IPS-NIHi7 (cell line): ENCODE results near the gene MCRIP1.
A peak's percentile ranks its signal among the peaks of the same experiment; 100 is the strongest.

Experiments used
- DNase-seq: peaks from one replicate; pipeline ENCODE4 v3.0.0; 2012; ENCODE audit warnings: mixed read lengths; ENCODE audit errors: extremely low spot score

MCRIP1 gene, protein sequence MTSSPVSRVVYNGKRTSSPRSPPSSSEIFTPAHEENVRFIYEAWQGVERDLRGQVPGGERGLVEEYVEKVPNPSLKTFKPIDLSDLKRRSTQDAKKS

DNA sequence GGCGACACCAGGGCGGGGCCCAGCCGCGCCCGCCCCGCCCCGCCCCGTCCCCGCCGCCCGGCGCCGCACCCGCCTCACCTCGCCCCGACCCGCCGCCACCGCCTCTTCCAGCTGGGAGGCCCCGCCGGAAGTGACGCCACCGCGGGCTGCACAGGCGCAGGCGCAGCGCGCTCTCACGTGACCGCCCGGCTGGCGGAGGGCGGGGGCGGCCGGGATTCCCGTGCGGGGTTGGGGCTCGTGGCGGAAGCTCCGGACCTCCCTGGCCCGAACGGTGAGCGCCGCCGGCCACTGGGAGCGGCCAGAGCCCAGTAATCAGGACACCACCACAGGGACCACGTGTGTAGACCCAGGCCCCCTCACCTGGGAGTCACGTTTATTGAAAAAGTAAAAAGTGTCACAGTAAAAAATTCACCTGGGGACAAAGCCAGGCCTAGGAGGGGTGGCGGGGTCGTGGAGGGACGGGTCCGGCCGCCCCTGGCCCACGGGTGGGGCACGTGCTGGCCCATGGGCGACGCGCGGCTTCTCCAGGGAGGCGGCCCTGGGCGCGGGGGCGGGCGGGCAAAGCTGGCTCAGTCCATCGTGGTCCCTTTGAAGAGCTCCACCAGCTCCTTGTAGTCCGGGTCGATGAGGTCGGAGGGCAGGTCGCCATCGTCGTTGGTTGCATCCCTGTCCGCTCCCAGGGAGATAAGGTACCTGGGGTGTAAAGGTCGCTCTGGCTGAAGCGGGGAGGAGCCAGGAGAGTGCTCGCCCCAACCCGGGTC, at the start of gene MCRIP1:
TSS of gene MCRIP1 (minus strand) at position 132 of the 761 bp plus-strand sequence. CDS start 8,785 bp downstream, outside the sequence.
- DNase-seq = peak; percentile 98

DNA sequence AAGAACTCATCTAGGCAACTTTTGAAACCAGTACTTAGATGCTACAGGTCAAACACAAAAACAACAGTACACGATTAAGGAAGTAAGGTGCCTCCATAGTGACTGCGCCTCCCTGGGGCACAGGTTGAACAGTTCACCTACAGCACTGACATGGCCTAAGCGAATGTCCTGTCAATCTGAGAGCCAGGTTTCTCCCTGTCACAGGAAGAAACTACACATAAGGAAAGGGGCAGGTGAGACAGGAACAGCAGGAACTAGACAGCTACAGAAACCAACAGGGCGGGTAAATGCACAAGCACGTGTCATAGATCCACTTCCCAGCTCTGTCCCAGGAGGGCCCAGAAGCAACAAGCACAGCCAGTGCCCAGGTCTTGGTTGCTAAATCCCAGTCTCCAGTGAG, 46.0 kb upstream of the MCRIP1 start:
- no peak for DNase-seq

DNA sequence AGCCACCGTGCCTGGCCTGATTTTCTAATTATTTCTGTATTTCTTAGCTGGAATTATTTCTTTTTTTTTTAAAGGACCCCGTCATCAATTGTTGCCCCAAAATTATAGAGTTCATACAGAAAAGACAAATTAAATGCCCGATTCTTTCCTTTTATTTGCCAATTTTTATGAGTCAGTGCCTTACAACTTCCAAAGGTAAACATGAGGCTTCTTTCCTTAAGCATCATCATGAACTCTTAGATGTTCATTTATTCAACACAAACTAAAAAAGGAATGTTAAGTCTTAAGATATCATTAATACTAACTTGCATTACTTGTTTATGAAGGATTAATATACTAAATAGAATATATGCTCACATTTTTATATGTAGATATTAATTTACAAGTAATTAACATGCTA, 45.2 kb upstream of the MCRIP1 start:
- no peak for DNase-seq

DNA sequence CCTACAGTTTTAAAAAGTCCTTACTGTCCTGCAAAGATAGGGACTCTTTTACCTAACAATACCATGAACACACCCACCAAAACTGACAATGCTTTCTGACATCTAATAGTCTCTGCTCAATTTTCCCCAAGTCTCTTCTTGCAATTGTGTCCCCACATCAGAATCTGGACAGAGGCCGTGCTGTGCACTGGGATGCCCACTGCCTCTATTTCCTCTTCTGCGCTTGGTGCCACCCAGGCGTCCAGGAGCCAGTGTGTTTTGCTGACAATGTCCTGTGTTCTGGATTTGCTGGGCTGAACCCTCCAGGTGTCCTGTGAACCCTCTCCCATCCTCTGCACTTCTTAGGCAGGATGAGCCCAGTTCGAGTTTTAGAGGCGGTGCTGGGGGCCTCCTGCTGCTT, 44.5 kb upstream of the MCRIP1 start:
- DNase-seq = no peak

DNA sequence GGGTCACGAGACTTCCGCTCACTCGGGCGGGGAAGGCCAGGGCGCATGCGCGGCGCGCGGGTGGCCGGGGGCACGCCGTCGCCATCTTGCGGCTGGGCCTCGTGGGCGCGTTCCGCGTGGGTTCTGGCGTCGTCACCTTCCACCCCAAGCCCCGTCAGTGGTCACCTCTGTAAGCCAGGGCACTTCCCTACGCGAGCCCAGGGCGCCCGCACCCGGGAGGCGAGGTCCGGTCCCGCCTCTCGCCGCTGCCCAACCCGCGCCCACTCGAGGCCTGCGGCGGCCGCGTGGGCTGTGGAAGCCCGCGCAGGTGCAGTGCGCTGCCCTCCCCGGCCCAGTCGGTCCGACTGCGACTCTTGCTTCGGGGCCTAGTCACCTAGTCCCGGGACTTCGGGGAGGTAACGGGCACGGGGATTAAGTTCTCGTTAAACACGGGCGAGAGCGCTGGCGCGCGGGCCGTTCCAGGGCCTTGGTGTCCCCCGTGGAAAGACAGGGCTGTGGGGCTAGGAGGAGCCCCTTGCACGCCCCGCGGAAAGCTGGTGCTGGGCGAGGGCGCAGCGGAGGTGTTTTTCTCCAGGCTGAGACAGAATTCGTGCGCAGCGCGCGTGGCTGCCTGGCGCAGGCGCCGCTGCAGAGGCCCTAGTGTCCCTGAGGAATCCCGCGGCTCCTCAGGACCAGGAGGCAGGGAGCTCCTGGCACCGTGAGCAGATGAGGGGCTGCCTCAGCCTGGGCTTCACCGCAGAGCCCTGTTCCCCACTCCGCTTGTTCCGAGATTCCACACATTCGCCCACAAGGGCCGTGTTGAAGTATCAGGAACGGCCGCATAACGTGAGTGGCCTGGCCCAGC, 38.5 kb upstream of the MCRIP1 start:
- DNase-seq = peak; percentile 95

DNA sequence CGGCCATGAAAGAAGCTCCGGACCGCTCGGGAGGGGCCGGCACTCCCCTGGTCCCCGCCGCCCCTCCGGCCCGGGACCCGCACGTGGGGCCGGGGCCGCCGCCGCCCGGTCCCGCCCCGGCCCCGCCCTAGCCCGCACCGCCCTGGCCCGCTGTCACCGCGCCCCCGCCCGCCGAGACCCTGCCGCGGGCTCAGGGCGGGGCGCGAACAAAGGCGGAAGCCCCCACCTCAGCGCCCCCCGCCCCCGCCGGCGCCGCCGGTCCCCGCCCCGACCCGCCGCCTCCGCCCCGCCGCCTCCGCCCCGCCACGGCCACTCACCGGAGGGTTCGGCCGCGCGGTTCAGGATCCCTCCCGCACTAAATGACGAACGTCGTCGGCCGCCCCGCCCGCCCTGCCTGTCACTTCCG, 37.9 kb upstream of the MCRIP1 start, which contains the start of gene ARHGDIA:
TSS of gene ARHGDIA (minus strand) at position 357 of the 406 bp plus-strand sequence. CDS start 1,407 bp downstream, outside the sequence.
- DNase-seq = no peak

DNA sequence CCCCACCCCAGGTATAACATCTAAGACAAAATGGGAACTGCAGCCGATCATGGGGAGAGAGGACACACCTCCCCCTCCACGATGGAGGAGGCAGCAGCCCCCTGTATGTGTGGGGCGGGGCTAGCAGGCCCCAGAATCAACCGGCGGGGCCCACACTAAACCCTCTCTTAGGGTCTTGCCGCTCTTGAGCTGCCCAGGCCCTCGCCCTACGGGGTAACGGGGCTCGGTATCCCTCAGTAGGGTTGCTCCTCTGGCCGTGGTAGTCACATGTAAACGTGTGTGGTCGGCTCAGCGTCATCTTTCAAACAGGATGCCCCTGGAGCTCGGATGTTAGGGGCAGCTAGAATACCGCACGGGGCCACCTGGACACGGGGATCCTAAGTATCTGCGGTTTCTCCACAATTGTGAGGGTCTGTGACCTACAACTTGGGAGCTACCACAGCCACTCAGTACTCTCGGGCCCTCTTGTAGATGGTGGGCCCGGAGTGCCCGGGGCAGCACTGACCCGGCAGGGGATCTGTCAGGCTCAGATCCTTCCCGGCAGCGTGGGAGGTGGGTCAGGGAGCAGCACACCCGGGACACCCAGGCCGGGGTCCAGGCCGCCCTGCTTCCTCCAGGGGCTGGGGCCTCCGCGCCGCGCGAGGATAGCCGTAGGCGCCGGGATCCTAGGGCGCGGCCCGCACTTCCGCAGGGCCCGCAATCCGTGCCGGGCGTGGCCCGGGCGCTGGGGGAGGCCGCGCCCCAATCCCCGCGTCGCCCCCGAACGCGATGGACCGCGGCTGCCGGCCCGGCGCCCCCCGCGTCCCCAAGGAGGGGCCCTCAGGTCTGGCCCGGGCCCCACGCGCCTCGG, 37.3 kb upstream of the MCRIP1 start:
- no peak for DNase-seq

DNA sequence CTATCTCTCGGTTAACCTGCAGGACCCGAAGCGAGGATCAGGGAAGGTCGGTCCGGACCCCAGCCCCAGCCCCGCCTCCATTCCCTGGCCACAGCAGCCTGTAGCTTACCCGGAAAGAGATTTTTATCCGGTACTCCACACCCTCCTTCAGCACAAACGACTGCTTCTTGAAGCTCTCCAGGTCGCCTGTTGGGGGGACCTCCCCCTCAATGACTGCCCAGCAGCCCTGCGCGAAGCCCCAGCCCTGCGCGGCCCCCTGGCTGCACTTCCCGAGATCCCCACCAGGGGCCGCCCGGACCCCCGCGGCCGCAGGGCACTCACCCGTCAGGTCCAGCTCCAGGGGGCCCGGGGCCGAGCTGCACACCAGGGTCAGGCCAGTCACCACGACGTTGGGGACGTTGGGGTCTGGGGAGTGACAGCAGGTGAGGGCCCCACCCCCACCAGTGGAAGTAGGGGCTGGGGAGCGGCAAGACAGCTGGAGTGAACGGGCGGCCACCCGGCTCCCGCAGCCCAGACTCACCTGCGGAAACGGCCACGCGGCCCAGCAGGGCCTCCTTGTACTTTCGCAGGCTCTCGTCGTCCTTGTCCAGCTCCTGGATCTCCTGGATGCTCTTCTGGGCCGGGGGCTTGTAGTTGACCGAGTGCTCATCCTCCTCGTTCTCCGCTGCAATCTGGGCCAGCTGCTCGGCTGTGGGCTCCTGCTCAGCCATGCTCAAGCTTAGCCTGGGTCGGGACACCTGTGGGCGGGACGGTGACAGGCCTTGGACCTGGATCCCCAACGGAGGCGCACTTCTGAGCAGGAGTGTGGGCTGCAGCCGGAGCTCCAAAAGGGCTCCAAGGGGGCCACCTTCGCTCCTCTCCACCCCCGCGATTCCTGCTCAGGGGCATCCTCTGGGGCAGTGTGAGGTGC, 36.4 kb upstream of the MCRIP1 start:
- DNase-seq = peak; percentile 77

DNA sequence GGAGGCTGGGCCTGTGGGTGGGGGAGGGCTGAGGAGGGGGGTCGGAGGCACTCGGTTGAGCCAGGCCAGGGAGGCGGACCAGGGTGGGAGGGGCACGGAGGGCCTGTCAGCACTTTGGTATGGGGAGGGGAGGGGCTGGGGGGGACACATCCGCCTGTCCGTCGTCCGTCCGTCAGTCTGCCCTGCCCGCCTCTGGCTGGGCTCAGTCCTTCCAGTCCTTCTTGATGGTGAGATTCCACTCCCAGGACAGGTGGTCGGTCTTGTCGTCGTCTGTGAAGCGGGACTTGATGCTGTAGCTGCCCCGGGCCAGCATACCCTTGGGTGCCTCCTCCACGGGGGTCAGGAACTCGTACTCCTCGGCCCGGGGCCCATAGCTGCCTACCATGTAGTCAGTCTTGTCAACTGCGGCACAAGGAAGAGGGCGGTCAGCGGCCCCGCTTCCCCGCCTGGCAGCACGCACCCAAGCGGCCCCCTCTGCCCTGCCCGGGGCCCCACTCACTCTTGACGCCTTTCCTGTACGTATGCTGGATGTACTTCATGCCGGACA, 35.7 kb upstream of the MCRIP1 start:
- DNase-seq = peak; percentile 50

DNA sequence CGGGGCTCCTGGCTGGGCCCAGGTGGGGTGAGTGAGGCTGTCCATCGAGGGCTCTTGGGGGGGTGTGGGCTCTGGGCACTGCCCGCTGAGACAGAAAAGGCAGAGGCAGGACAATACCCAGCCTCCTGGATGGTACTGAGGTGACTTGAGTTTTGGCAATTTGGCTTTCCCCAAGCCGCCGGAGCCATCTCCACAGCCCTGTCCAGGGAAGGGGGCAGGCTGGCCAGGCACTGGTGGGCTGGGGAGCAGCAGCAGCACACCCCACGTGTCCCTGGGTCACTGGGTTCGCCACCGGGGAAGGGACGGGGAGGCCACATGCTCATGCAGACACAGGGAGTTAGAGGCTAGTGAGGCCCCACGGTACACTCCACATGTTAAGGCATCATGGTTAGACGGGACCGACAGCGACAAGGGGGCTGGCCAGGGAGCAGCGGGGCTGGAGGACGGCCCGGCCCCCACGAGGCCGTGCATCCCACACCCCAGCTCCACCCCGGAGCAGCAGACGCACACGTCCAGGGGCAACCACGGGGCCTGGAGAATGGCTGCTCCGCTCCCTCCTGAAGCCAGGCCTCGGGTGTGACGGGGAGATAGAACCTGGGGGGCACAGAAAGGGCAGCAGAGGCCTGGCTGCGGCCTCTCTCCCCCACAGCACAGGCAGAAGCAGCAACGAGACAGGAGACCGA, 35.0 kb upstream of the MCRIP1 start:
- DNase-seq = no peak

DNA sequence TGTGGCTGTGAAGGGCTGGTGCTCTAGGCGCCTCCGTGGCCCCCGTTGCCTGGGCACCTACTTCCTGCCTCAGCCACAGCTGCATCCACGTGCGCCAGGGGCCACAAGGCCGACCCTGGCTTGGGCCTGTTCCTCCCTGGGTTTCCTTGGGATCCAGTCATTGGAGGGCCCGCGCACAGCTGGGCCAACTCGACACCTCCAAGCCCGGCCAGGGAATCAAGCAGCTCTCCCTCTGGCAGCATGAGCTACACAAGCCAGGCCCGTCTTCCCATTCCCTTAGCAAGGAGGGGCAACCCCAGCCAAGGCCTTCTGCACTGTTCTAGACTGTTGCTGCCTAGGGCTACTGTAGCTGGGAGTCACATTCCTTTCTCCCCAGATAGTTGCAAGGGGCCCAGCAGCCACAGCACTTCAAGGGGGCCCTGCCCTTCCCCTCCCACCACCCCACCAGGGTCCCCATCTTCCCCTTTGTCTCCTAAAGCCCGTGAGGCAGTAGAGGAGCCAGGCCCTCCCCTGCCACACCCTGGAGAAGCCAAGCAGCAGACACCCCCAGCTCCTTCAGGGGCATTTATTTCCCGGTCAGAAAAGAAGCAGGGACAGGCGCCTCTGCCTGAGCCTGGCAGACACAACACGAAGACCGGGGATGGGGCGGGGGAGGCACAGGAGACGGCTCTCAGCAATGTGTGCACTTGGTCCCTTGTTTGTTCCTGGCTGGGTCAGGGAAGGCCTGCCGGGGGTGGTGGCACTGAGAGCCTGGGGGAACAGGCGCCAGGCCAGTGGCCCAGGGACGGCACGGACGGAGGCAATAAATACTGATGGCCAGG, 34.3 kb upstream of the MCRIP1 start:
- no peak for DNase-seq

DNA sequence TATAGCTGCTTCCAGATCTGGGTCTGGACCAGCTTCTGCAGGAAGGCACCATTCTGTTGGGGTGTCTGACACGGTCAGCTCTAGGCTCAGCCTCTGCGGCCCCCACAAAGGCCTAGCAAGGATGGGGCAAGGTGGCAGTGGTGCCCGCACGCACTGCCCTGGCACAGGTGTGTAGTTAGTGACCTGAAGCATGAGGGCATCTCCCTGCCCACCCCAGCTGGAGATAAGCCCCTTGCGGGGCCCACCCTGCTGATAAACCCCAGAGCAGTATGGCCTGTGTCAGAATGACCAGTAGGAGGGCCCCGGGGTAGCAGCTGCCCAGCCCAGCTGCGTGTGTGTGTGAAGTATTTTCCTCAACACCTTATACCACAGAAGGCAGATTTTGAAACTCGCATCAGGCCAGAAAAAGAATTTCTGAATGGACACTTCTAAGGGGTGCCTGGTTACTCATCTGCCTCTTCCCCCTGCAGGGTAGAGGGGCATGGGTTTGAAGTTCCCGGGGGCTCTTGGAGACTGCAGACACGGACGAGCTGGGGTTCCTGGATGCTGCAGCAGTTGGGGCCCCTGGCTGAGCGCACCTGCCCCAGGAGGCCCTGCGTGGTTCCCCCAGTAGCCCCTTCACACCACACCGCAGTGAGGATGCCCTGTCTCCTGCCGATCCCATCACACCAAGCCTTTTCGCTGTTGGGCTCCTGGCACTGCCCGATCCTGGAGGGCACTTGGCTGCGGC, 33.5 kb upstream of the MCRIP1 start:
- DNase-seq = no peak

DNA sequence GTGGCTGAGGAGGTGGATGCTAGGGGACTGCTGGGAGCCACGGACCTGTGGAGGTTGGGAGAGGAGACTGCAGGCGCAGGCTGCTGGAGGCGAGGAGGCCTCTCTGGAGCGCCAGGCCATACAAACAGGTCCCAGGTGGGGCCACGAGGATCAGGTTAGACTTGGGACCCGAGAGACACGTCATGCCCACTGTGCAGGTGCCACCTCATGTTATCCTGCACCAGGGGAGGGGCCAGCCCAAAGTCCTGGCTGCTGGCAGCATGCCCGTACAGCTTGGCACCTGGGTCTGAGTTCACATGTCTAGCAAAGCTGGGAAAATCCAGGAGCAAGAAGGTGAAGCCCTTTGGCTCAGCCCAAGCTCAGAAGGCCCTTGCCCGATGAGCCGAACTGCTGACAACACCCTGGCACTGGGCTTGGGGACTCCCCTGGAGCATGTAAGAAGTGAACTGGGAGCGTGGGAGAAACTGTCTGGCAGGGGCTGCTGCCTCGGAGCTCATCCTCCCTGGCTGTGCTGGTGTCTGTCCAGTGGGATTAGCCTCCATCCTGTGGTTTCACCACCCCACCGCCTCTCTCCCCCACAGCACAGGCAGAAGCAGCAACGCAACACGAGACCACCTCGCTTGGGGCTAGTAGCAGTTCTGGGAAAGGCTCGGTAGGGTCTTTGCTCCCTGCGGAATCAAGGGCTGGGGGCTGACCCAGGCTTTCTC, 32.8 kb upstream of the MCRIP1 start:
- DNase-seq = no peak

DNA sequence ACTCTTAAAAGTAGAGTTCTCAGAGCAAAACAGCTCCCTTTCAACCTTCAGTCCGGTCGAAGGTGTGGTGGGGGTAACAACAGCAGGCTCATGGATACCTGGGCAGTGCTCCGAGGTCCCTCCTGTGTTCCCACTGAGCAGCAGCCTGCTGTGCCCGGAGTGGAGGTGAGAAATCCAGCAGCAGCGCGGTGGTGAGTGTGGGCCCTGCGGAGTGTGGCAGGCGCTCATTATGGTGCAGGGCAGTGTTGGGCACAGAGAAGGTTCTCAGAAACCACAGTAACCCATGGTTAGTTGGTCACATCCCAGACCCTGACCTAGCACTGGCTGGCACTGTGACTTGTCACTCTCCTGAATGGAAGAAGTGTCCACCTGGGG, 32.3 kb upstream of the MCRIP1 start:
- no peak for DNase-seq

DNA sequence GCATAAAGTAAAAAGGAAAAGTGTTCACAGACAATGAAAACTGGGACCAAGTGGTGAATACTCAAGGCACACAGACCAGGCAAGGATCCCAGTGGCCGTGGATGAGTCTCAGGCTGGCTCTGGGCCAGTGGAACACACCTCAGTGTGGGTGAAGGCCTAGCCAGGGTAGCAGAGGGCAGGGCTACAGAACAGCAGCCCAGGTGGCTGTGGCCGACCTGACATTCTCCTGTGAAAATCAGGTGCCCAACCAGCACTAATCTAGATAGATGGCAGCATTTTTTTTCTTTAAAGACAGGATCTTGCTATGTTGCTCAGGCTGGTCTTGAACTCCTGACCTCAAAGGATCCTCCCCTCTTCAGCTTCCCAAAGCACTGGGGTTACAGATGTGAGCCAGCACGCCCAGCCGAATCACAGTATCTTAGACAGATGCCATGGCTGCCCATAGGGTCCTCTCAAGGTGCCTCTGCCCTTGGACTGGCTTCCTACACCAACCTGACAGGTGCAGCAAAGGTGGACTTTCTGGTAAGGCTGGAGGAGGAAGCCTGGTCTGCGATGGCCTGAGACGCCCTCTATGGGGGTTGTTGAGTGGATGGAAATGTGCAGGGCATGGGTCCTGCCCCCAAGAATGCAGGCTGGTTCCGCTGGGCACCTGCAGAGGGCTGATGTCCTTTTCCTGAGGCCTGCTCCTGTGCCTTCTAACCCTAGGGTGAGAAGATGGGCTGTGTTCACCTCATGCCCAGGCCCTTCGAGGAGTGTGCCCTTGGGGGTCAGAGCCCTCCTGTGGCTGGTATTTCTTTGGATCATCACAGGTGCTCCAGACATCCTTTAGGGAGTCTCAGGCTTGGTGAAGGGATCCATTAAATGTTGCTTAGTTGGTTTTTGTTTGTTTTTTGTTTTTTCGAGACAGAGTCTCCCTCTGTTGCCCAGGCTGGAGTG, 31.0 kb upstream of the MCRIP1 start:
- no peak for DNase-seq

DNA sequence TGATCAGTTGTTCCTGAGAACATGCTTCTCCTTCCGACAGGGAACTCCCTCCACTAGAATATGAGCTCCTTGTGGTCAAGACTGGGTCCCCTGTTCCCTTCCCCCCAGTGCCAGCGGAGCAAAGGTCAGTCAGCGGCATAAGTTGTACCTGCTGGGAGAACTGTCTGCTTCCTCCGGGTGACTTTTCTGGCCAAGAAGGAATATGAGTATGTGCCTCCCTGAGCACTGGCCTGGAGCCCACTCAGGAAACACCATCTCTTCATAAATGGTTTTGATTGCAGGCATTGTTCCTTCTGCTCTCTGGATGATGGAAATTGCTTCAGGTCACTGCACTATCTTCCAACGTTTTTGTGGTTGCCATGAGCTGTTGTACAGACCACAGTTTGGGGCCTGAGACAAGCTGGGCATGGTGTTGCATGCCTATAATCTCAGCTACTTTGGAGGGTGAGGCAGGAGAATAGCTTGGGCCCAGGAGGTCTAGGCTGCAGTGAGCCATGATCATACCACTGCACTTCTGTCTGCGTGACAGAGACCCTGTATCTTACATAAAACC, 30.1 kb upstream of the MCRIP1 start:
- no peak for DNase-seq
